Vagina (tissue), 2 donors: ENCODE results near the gene CFAP46.

Experiments used
- CTCF ChIP-seq, 3 experiments: fragments of 450-650 bp in 2 of 3; fragments of 200-600 bp in 1 of 3; sonication (generic) in 1 of 3; IDR thresholded peaks; one replicate each; pipeline ENCODE4 v1.5.1; 2017 to 2019; ENCODE audit warnings: antibody characterized with exemption in 3 of 3, mild to moderate bottlenecking in 2 of 3, moderate library complexity in 2 of 3
- POLR2A ChIP-seq, 2 donors: fragments of 450-650 bp; IDR thresholded peaks; one replicate each; pipeline ENCODE4 v1.6.1; 2017; ENCODE audit warnings: antibody characterized with exemption in 2 of 2, mild to moderate bottlenecking in 2 of 2, moderate library complexity in 2 of 2
- POLR2AphosphoS5 ChIP-seq, 2 donors: sonication (generic); formaldehyde crosslinking; IDR thresholded peaks; one replicate each; pipeline ENCODE4 v1.9.0; 2017; ENCODE audit warnings: antibody characterized with exemption in 2 of 2, mild to moderate bottlenecking in 2 of 2, low read depth in 1 of 2; ENCODE audit not compliant: insufficient read depth in 1 of 2

- TF ChIP-seq CTCF (IDR thresholded peaks at IDR 0.05): no peak
- TF ChIP-seq POLR2A (IDR thresholded peaks at IDR 0.05): no peak
- no peak for TF ChIP-seq POLR2AphosphoS5 (IDR thresholded peaks at IDR 0.05; ENCODE audit: insufficient read depth in 1 of 2, low read depth in 1 of 2)
These were observed 114.4 kb downstream of the CFAP46 start for GRCh38 chr10:132827861-132828539.
